SK-N-MC (cell line): ENCODE data around the gene XAF1.

Experiments
- EZH2 ChIP-seq: fragments of 200-600 bp; sonication (generic); IDR thresholded peaks from one replicate; pipeline ENCODE4 v1.6.1; 2017; ENCODE audit warnings: antibody characterized with exemption
- FOXP2 ChIP-seq: optimal IDR thresholded peaks from 2 replicates; pipeline ENCODE3; 2011; ENCODE audit warnings: mild to moderate bottlenecking, moderate library complexity; ENCODE audit not compliant: insufficient read depth; ENCODE audit errors: extremely low read length, control extremely low read depth
- POLR2AphosphoS5 ChIP-seq: IDR thresholded peaks from 2 replicates; pipeline ENCODE4 v1.6.1; 2012; ENCODE audit warnings: mild to moderate bottlenecking, low read depth, low read length, borderline replicate concordance

GRCh38 chr17:6721744-6722143 is 34.1 kb upstream of the XAF1 start:
- no peak for TF ChIP-seq POLR2AphosphoS5
- no peak for TF ChIP-seq EZH2
- TF ChIP-seq FOXP2, result no peak
